Fibroblast of skin of scalp (primary cell): ENCODE measurements around the gene APOA5. TPM values are rescaled to one million over a fixed set of nuclear protein-coding genes. Genes with fewer than 3 reads are reported as not detected.
"Not testable (repeated sequence)": the region's sequence is repeated elsewhere in the genome, so short reads cannot be mapped to it uniquely, and the experiment has no call there.

Experiments
- DNase-seq: peaks from one replicate; pipeline ENCODE4 v3.0.0-alpha.2; 2013
- polyA plus RNA-seq, 2 experiments: library from polyadenylated mRNA; unstranded; fragments of 120-200 nt; gene quantifications; one replicate each; pipeline ENCODE4 v1.2.1, GENCODE V29; 2013; ENCODE audit not compliant: insufficient read length in 2 of 2

Gene APOA5
- not detected for polyA plus RNA-seq (2013, experiment 1 of 2; ENCODE audit: insufficient read length)
- polyA plus RNA-seq (2013, experiment 2 of 2; ENCODE audit: insufficient read length), result not detected

- no peak for DNase-seq
Measured at GRCh38 chr11:116791813-116792143, at the start of gene APOA5. TSS of gene APOA5 (minus strand) at chr11:116791879. CDS start at chr11:116791860, 19 bp downstream.

GRCh38 chr11:116840746-116841296, 49.1 kb upstream of the APOA5 start:
- DNase-seq, result no peak

GRCh38 chr11:116840224-116840745, 48.6 kb upstream of the APOA5 start:
- peak; percentile 29 for DNase-seq

GRCh38 chr11:116838321-116839084, 46.8 kb upstream of the APOA5 start:
- DNase-seq, result no peak

GRCh38 chr11:116837231-116838091, 45.8 kb upstream of the APOA5 start, which contains the start of gene APOA1:
TSS of gene APOA1 (minus strand) at chr11:116837622. CDS start at chr11:116837387, 235 bp downstream.
- peak; percentile 32 for DNase-seq

GRCh38 chr11:116836632-116836991, 44.9 kb upstream of the APOA5 start:
- no peak for DNase-seq

GRCh38 chr11:116835791-116836631, 44.3 kb upstream of the APOA5 start:
- peak; percentile 93 for DNase-seq

- DNase-seq, result no peak
Measured at GRCh38 chr11:116835042-116835772, 43.5 kb upstream of the APOA5 start.

- not testable (repeated sequence) for DNase-seq
Measured at GRCh38 chr11:116834535-116835041, 42.9 kb upstream of the APOA5 start.

- no peak for DNase-seq
Measured at GRCh38 chr11:116833816-116834534, 42.3 kb upstream of the APOA5 start.

- DNase-seq, result no peak
Measured at GRCh38 chr11:116833491-116833815, 41.8 kb upstream of the APOA5 start.

GRCh38 chr11:116832350-116833290, 40.9 kb upstream of the APOA5 start:
- DNase-seq, result no peak

- DNase-seq, result no peak
Measured at GRCh38 chr11:116831790-116832349, 40.2 kb upstream of the APOA5 start.

GRCh38 chr11:116830184-116830912, 38.7 kb upstream of the APOA5 start:
- no peak for DNase-seq

- DNase-seq, result peak; percentile 79
Measured at GRCh38 chr11:116829525-116830183, 38.0 kb upstream of the APOA5 start, which contains the start of gene APOC3. TSS of gene APOC3 (plus strand) at chr11:116829907. CDS start at chr11:116830583, 676 bp downstream.

- no peak for DNase-seq
Measured at GRCh38 chr11:116828632-116829524, 37.2 kb upstream of the APOA5 start.
